NCI-H1436 (cell line): ENCODE data around the gene ZKSCAN2.

ENCODE experiments used
- DNase-seq: peaks from one replicate; lab custom pipeline; 2025; lab: John Stamatoyannopoulos, UW

Gene ZKSCAN2

DNA sequence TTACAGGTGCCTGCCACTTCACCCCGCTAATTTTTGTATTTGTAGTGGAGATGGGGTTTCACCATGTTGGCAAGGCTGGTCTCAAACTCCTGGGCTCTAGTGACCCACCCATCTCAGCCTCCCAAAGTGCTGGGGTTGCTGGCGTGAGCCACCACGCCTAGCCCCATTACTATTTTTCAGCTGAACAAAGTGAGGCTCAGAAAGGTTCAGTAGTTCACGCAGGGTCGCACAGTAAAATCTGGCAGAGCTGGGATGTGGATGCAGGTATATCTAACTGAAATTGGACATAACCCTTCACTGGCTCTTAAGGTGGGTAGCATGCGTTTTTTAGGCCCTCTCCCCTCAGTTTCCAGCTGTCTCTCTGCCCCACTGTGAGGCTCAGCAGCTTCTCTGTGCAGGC is 33.7 kb downstream of the ZKSCAN2 start:
- no peak for DNase-seq

- DNase-seq = no peak
Observed at GRCh38 chr16:25222959-25223358, 34.7 kb downstream of the ZKSCAN2 start.

- DNase-seq = no peak
Observed at GRCh38 chr16:25219070-25219737, 38.4 kb downstream of the ZKSCAN2 start.

DNA sequence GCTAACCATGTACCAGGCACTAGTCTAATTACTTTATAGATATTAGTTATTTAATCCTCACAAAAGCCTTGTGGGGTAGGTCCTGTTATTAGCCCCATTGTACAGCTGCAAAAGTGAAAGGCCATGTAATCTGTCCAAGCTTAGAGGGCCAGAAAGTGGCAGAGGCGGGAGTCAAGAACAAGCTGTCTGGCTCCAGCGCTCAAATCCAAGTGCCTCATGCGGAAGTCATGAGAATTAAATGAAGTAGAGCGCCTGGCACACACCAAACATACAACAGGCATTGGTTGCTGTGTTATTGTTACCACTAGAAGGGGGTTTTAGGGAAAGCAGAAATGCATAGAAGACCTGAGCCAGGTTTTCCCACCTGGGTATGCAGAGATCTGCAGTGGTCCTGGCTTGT is 39.7 kb downstream of the ZKSCAN2 start:
- DNase-seq = no peak

DNA sequence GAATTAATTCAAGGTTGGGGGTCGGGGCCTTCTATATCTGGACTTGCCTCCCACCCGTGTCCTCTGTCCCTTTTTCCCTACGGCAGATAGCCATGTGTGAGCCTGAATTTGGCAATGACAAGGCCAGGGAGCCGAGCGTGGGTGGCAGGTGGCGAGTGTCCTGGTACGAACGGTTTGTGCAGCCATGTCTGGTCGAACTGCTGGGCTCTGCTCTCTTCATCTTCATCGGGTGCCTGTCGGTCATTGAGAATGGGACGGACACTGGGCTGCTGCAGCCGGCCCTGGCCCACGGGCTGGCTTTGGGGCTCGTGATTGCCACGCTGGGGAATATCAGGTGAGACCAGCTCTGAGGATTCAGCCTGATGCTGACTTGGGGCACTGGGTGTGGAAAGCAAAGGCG is 40.5 kb downstream of the ZKSCAN2 start:
- no peak for DNase-seq

DNA sequence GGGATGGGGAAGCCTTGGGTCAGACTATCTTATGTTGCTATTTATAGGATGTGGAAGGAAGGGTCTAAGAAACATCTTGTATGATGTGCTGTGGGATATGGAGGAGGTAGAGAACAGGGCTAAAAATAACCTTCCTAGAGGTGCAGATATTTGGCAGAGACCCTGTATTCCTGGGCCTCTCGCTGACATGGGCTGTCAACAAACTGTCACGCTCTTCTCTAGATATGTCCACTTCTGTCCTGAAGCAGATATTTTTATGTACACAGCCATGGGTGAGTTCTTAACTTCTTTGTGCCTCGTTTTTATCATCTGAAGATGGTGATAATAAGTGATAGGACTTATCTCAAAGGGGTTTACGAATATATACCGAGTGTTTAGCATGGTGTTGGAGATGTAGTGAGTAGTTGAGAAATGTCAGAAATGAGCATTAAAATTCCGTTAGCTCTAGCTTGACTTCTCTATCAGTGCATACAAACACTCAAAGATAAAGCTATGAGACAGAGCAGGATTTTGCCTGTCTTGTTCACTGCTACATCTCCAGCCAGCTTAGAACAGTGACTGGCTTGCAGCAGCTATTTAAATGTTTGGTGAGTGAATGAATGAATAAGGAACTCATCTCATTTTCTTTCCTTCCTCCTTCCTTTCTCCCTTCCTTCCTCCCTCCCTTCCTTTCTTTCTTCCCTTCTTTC is 43.8 kb downstream of the ZKSCAN2 start:
- no peak for DNase-seq

GRCh38 chr16:25212636-25213035 is 45.0 kb downstream of the ZKSCAN2 start:
- no peak for DNase-seq

GRCh38 chr16:25210758-25211157 is 46.9 kb downstream of the ZKSCAN2 start:
- no peak for DNase-seq

DNA sequence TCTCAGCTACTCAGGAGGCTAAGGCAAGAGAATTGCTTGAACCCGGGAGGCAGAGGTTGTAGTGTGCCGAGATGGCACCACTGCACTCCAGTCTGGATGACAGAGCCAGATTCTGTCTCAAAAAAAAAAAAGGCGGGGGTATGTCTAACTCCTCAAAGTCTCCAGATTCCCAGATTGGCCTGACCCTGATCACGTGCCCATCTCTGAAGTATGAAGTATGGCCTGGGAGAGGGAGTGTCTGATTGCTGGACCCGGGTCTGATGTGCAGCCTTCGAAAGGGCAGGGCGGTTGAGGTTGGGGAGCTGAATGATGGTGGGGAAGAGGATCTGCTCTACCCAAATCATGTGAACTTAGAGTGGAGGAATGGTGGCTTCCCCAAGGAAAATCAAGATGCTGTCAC is 58.2 kb downstream of the ZKSCAN2 start:
- no peak for DNase-seq

DNA sequence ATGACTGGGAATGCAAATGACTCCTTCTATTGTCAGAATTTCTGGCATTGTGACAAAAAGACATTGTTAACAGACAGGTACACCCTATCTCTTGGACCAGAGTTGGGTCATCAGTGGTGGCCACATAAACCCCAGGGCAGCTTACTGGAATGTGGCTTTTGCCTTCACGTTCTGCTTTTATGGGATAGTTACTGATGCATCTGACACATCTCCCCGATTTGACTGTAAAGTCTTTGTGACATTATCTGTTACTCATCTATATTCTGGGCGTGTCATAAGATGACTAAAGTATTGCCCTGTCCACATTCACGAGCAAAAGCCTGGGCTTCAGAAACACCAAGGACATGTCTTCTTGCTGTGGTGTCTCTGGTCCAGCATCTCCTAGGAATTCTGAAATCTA is 59.6 kb downstream of the ZKSCAN2 start:
- no peak for DNase-seq

DNA sequence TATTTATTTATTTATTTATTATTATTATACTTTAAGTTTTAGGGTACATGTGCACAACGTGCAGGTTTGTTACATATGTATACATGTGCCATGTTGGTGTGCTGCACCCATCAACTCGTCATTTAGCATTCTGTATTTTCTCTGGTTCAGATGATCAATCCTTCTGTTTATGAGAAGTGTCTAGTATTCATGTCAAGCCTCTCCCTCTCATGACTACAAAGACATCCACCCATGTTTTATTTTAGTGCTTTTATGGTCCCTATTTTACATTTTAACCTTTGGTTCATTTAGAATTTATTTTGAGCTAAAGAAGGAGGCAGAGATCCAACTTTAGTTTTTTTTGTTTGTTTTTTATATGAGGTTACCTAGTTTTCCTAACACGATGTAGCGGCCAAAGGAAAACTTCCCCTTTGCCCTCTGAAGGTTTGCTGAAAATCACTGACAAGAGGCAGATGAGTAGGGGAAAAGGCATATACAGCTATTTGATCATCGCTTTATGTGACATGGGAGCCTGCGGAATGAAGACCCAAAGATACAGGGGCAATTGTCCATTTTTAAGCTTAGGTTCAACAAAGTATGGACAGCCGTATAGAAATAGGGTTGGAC is 63.3 kb downstream of the ZKSCAN2 start:
- no peak for DNase-seq

- DNase-seq = no peak
Observed at GRCh38 chr16:25192096-25192495, 65.5 kb downstream of the ZKSCAN2 start.

DNA sequence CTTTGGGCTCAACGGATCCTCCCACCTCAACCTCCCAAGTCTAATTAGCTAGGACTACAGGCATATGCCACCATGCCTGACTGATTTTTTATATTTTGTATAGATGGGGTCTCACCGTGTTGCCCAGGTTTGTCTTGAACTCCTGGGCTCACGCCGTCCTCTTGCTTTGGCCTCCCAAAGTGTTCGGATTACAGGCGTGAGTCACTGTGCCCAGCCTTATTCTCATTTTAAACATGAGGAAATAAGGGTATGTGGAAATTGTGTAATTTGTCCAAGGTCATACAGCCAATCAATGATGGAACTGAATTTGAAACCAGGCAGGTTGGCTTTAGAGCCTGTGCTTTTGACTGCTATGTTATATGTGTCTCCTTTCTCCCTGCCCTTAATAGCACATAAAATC is 68.3 kb downstream of the ZKSCAN2 start:
- no peak for DNase-seq

DNA sequence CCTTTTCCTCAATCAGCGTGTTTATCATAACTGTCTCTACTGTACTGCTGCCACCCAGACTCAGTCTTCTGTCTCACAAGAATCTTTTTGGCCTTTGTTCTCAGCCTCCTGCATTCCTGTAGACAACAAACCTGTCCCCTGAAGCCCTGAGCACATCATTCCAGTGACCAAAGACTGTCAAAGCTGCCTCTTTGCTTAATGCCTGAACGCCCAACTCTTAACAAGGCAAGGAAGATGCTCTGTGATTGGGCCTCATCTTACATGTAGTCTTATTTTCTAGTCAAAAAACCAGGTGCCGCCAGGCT is 70.2 kb downstream of the ZKSCAN2 start:
- DNase-seq = no peak
